Measurements from ENCODE around the gene SYTL5.

SYTL5 gene

DNA sequence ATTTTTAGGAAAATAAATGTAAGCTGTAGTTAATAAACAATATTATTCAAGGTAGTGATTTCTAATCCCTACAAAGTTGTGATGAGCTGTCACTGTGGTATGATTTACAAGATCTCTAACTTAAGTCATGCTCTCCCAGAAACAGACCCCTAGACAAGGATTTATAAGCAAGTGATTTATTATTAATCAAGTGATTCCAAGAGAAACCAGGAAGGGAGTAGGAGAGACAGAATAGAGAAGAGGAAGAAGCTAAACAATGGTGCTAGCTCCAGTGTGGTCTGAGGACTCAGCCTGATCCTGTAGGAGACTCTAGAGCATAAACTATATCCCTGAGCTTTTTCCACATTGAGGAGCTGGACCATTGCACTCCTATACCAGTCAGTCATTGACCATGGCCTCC is 73.1 kb downstream of the SYTL5 start:
- Histone ChIP-seq H3K36me3 (ENCODE audit: control insufficient read depth, insufficient read depth, low read length) (no peaks in the 10 kb centered on the region), H3K27ac (ENCODE audit: low read depth, low read length) (no peak overlapping the region), H3K9ac (ENCODE audit: low read length) (no peak overlapping the region), H3K27me3 (ENCODE audit: control insufficient read depth, insufficient read depth, low read length) (no peaks in the 10 kb centered on the region), H3K4me3 (ENCODE audit: low read length) (no peak overlapping the region), H3K4me1 (ENCODE audit: control insufficient read depth, insufficient read depth, low read length) (no peaks in the 10 kb centered on the region)

- H3K27me3 ChIP-seq (ENCODE audit: control insufficient read depth, insufficient read depth, low read length): no peaks in the 10 kb centered on the region
- H3K27ac ChIP-seq (ENCODE audit: low read depth, low read length): no peak overlapping the region
- H3K36me3 ChIP-seq (ENCODE audit: control insufficient read depth, insufficient read depth, low read length): no peaks in the 10 kb centered on the region
- no peak overlapping the region for H3K9ac ChIP-seq (ENCODE audit: low read length)
- H3K4me1 ChIP-seq (ENCODE audit: control insufficient read depth, insufficient read depth, low read length): no peaks in the 10 kb centered on the region
- H3K4me3 ChIP-seq (ENCODE audit: low read length): no peak overlapping the region
Observed at GRCh38 chrX:38080808-38081207, 74.5 kb downstream of the SYTL5 start.

GRCh38 chrX:38081909-38082308 is 75.6 kb downstream of the SYTL5 start:
- no peak overlapping the region for H3K4me3 ChIP-seq (ENCODE audit: low read length)
- no peak overlapping the region for H3K9ac ChIP-seq (ENCODE audit: low read length)
- H3K27ac ChIP-seq (ENCODE audit: low read depth, low read length): no peak overlapping the region
- no peaks in the 10 kb centered on the region for H3K27me3 ChIP-seq (ENCODE audit: control insufficient read depth, insufficient read depth, low read length)
- H3K36me3 ChIP-seq (ENCODE audit: control insufficient read depth, insufficient read depth, low read length): no peaks in the 10 kb centered on the region
- no peaks in the 10 kb centered on the region for H3K4me1 ChIP-seq (ENCODE audit: control insufficient read depth, insufficient read depth, low read length)

DNA sequence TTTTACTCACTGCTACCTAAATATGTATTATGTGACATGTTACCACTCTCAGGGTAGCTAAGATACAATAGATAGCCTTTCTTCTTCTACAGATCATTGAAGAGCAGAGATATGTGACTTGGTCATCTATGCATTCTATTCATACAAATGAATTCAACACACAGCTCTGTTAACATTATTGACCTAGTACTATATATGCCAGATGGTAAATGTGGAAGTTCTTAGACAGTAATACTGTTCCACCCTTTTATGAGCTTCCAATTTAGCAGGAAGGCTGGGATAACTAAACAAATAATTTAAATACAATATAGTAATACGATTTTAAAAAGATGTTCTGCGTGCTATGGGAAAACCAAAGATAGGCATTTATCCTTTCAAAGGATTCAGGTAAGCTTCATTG is 76.0 kb downstream of the SYTL5 start:
- Histone ChIP-seq H3K9ac (ENCODE audit: low read length) (no peak overlapping the region), H3K36me3 (ENCODE audit: control insufficient read depth, insufficient read depth, low read length) (no peaks in the 10 kb centered on the region), H3K4me3 (ENCODE audit: low read length) (no peak overlapping the region), H3K27ac (ENCODE audit: low read depth, low read length) (no peak overlapping the region), H3K27me3 (ENCODE audit: control insufficient read depth, insufficient read depth, low read length) (no peaks in the 10 kb centered on the region), H3K4me1 (ENCODE audit: control insufficient read depth, insufficient read depth, low read length) (no peaks in the 10 kb centered on the region)

GRCh38 chrX:38085813-38086212 is 79.5 kb downstream of the SYTL5 start:
- Histone ChIP-seq H3K27me3 (ENCODE audit: control insufficient read depth, insufficient read depth, low read length) (no peaks in the 10 kb centered on the region), H3K9ac (ENCODE audit: low read length) (no peak overlapping the region), H3K27ac (ENCODE audit: low read depth, low read length) (no peak overlapping the region), H3K4me1 (ENCODE audit: control insufficient read depth, insufficient read depth, low read length) (no peaks in the 10 kb centered on the region), H3K4me3 (ENCODE audit: low read length) (no peak overlapping the region), H3K36me3 (ENCODE audit: control insufficient read depth, insufficient read depth, low read length) (no peaks in the 10 kb centered on the region)

DNA sequence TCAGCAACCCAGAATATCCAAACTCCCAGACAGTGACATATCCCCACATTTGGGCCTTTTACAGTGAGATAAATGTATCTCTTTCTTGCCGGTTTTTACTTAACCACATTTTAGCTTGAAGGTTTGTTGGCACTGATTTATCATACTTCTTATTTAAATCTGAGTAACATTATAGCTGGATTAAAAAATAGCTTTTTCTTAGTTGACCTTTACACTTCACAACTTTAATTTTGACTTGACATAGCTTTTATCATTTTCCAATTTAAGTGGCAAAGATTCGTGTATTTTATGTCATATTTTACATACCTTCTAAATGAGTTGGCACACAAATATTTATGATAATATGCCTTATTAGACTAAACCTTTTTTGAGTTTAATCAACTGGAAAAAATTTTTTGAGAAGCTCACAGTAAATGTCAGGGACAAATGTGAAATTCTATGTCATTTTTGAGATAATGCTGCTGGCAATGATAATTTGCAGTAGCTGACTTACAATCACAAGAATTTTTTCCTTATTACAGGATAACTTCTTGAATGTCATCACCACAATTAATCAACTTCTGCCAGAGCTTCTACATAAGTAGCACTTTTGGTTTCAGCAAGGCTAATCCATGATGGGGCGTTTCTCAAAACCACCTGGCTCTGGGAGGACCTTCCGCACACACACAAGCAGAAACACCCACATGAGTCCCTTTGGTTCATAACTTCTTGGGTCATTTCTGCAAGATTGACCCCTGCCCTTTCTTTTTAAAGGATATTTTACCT is 80.3 kb downstream of the SYTL5 start:
- Histone ChIP-seq H3K4me1 (ENCODE audit: control insufficient read depth, insufficient read depth, low read length) (no peaks in the 10 kb centered on the region), H3K36me3 (ENCODE audit: control insufficient read depth, insufficient read depth, low read length) (no peaks in the 10 kb centered on the region), H3K27ac (ENCODE audit: low read depth, low read length) (no peak overlapping the region), H3K27me3 (ENCODE audit: control insufficient read depth, insufficient read depth, low read length) (no peaks in the 10 kb centered on the region), H3K4me3 (ENCODE audit: low read length) (no peak overlapping the region), H3K9ac (ENCODE audit: low read length) (no peak overlapping the region)

DNA sequence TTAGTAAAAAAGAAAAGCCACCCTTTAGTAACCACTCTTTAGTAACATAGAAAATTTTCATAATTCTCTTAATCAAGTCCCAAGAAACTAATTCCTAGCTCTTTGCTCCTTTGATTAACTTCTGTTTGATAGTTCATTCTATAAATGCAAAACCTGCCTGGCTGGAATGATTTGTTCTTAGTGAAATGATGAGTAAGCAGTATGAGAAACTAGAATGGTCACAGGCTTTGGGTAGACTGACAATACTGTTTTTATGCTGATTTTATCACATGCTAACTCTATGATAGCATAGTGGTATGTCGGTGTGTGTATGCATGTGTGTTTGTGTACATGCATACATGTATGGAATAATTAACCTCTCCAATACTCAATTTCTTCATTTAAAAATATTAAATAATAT is 81.2 kb downstream of the SYTL5 start:
- Histone ChIP-seq H3K27ac (ENCODE audit: low read depth, low read length) (no peak overlapping the region), H3K36me3 (ENCODE audit: control insufficient read depth, insufficient read depth, low read length) (no peaks in the 10 kb centered on the region), H3K27me3 (ENCODE audit: control insufficient read depth, insufficient read depth, low read length) (no peaks in the 10 kb centered on the region), H3K4me3 (ENCODE audit: low read length) (no peak overlapping the region), H3K9ac (ENCODE audit: low read length) (no peak overlapping the region), H3K4me1 (ENCODE audit: control insufficient read depth, insufficient read depth, low read length) (no peaks in the 10 kb centered on the region)

- Histone ChIP-seq H3K4me3 (ENCODE audit: low read length) (no peak overlapping the region), H3K27ac (ENCODE audit: low read depth, low read length) (no peak overlapping the region), H3K9ac (ENCODE audit: low read length) (no peak overlapping the region), H3K36me3 (ENCODE audit: control insufficient read depth, insufficient read depth, low read length) (no peaks in the 10 kb centered on the region), H3K4me1 (ENCODE audit: control insufficient read depth, insufficient read depth, low read length) (no peaks in the 10 kb centered on the region), H3K27me3 (ENCODE audit: control insufficient read depth, insufficient read depth, low read length) (no peaks in the 10 kb centered on the region)
Observed at GRCh38 chrX:38089173-38089982, 83.0 kb downstream of the SYTL5 start.

- H3K36me3 ChIP-seq (ENCODE audit: control insufficient read depth, insufficient read depth, low read length): no peaks in the 10 kb centered on the region
- no peak overlapping the region for H3K9ac ChIP-seq (ENCODE audit: low read length)
- H3K4me3 ChIP-seq (ENCODE audit: low read length): no peak overlapping the region
- no peaks in the 10 kb centered on the region for H3K27me3 ChIP-seq (ENCODE audit: control insufficient read depth, insufficient read depth, low read length)
- no peak overlapping the region for H3K27ac ChIP-seq (ENCODE audit: low read depth, low read length)
- no peaks in the 10 kb centered on the region for H3K4me1 ChIP-seq (ENCODE audit: control insufficient read depth, insufficient read depth, low read length)
Observed at GRCh38 chrX:38095971-38096529, 89.7 kb downstream of the SYTL5 start.

DNA sequence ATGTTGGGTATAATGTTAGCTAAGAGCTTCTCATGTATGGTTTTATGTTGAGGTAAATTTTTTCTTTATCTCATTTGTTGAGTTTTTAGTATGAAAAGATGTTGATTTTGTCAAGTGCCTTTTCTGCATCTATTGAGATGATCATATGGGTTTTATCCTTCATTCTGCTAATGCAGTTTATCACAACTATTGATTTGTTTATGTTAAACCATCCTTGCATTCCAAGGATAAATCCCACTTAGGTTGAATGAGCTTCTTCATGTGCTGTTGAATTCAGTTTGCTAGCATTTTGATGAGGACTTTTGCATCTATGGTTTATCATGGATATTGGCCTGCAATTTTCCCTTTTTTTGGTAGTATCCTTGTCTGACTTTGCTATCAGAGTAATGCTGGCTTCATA is 93.3 kb downstream of the SYTL5 start:
- Histone ChIP-seq H3K4me3 (ENCODE audit: low read length) (no peak overlapping the region), H3K27ac (ENCODE audit: low read depth, low read length) (no peak overlapping the region), H3K36me3 (ENCODE audit: control insufficient read depth, insufficient read depth, low read length) (no peaks in the 10 kb centered on the region), H3K9ac (ENCODE audit: low read length) (no peak overlapping the region), H3K4me1 (ENCODE audit: control insufficient read depth, insufficient read depth, low read length) (no peaks in the 10 kb centered on the region), H3K27me3 (ENCODE audit: control insufficient read depth, insufficient read depth, low read length) (no peaks in the 10 kb centered on the region)

- H3K36me3 ChIP-seq (ENCODE audit: control insufficient read depth, insufficient read depth, low read length): no peaks in the 10 kb centered on the region
- no peak overlapping the region for H3K4me3 ChIP-seq (ENCODE audit: low read length)
- H3K27ac ChIP-seq (ENCODE audit: low read depth, low read length): no peak overlapping the region
- no peaks in the 10 kb centered on the region for H3K4me1 ChIP-seq (ENCODE audit: control insufficient read depth, insufficient read depth, low read length)
- H3K27me3 ChIP-seq (ENCODE audit: control insufficient read depth, insufficient read depth, low read length): no peaks in the 10 kb centered on the region
- H3K9ac ChIP-seq (ENCODE audit: low read length): no peak overlapping the region
Observed at GRCh38 chrX:38102240-38102639, 95.9 kb downstream of the SYTL5 start.

DNA sequence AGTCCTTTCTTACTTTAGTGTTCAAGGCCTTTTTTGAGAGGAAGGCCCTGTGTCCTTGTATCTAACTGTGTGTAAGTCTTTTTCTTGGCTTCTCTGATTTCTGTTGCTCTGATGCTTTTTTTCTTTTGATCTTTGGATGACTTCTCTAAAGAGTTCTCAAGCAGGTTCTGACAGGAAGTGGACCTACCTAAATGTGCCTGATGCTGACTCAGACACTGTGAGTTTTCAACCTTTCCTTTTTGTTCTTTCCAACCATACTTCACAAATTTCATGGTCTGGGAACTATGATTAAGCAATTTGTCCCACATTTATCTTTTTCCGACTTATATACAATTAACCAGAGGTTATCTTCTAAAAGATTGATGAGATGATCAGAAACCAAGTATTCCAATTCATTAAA is 96.5 kb downstream of the SYTL5 start:
- H3K36me3 ChIP-seq (ENCODE audit: control insufficient read depth, insufficient read depth, low read length): no peaks in the 10 kb centered on the region
- no peaks in the 10 kb centered on the region for H3K4me1 ChIP-seq (ENCODE audit: control insufficient read depth, insufficient read depth, low read length)
- H3K9ac ChIP-seq (ENCODE audit: low read length): no peak overlapping the region
- H3K27ac ChIP-seq (ENCODE audit: low read depth, low read length): no peak overlapping the region
- no peak overlapping the region for H3K4me3 ChIP-seq (ENCODE audit: low read length)
- H3K27me3 ChIP-seq (ENCODE audit: control insufficient read depth, insufficient read depth, low read length): no peaks in the 10 kb centered on the region
